Endothelial cell of umbilical vein (primary cell): ENCODE results near the gene SLC30A3. TPM values are rescaled to one million over a fixed set of nuclear protein-coding genes. Genes with fewer than 3 reads are reported as not detected.

Experiments
- BruUV-seq: library from RNA; stranded (reverse); fragments of 400-500 nt; replicated peaks from 2 replicates; lab custom pipeline; 2021; lab: Mats Ljungman, UMichigan
- CTCF ChIA-PET: fragments of 300-600, 350-600 bp; sonication (Branson Sonifier 250); formaldehyde crosslinking; loops from one replicate; lab custom pipeline; 2021; ENCODE audit warnings: antibody characterized with exemption, inconsistent platforms; lab: Charles Lee
- POLR2A ChIA-PET: fragments of 300-600, 350-600 bp; sonication (Branson Sonifier 250); formaldehyde crosslinking; loops from one replicate; lab custom pipeline; 2021; ENCODE audit warnings: antibody characterized with exemption, inconsistent platforms; lab: Charles Lee
- DNase-seq: peaks from one replicate; pipeline ENCODE4 v3.0.0-alpha.2; 2011; ENCODE audit warnings: low read depth, low spot score
- FAIRE-seq: peaks from 2 replicates; lab custom pipeline; 2011; peaks lifted over from hg19 to GRCh38; lab: Jason Lieb, UNC
- H2AFZ ChIP-seq: 2 replicates; pipeline ENCODE4 v1.6.0; 2012; ENCODE audit warnings: low read depth, low read length, control low read depth, inconsistent platforms
- H3K27ac ChIP-seq: 2 replicates; pipeline ENCODE4 v1.5.1; 2011; ENCODE audit warnings: low read depth, mild to moderate bottlenecking, control low read depth, low read length, moderate library complexity; ENCODE audit not compliant: insufficient read depth
- H3K27me3 ChIP-seq, 2 experiments: 2 replicates each; pipeline versions ENCODE4 v1.6.0 to v1.6.1; 2011; ENCODE audit warnings: low read length in 2 of 2, mixed read lengths in 1 of 2; ENCODE audit not compliant: control insufficient read depth in 2 of 2, insufficient read depth in 2 of 2
- H3K36me3 ChIP-seq, 2 experiments: 2 replicates in 1 of 2; 3 replicates in 1 of 2; pipeline ENCODE4 v1.5.1; 2011; ENCODE audit warnings: low read length in 2 of 2, mild to moderate bottlenecking in 1 of 2, moderate library complexity in 1 of 2; ENCODE audit not compliant: control insufficient read depth in 2 of 2, insufficient read depth in 2 of 2; ENCODE audit errors: extremely low read depth in 1 of 2
- H3K4me1 ChIP-seq: 3 replicates; pipeline ENCODE4 v1.5.1; 2011; ENCODE audit warnings: mild to moderate bottlenecking, low read length; ENCODE audit not compliant: control insufficient read depth, insufficient read depth; ENCODE audit errors: extremely low read depth
- H3K4me2 ChIP-seq: 2 replicates; pipeline ENCODE4 v1.6.1; 2011; ENCODE audit warnings: low read length, control low read depth, mixed read lengths; ENCODE audit not compliant: insufficient read depth
- H3K4me3 ChIP-seq, 3 experiments: fragments of 200-600 bp in 1 of 3; sonication (generic), shearing (Covaris generic) in 1 of 3; replicated peaks in 1 of 3; 2 replicates each; pipeline ENCODE4 v1.5.1; 2011 to 2016; ENCODE audit warnings: control low read depth in 3 of 3, low read length in 3 of 3, mild to moderate bottlenecking in 2 of 3, inconsistent platforms in 1 of 3, low read depth in 1 of 3, moderate library complexity in 1 of 3; ENCODE audit not compliant: insufficient read depth in 1 of 3
- H3K79me2 ChIP-seq: 2 replicates; pipeline ENCODE4 v1.6.0; 2012; ENCODE audit warnings: low read length, inconsistent platforms; ENCODE audit not compliant: control insufficient read depth, insufficient read depth
- H3K9ac ChIP-seq: replicated peaks from 2 replicates; pipeline ENCODE3; 2011; ENCODE audit warnings: low read length, control low read depth; ENCODE audit not compliant: insufficient read depth; ENCODE audit errors: extremely low read depth
- H3K9me1 ChIP-seq: replicated peaks from 3 replicates; pipeline ENCODE4 v1.6.0; 2011; ENCODE audit warnings: mild to moderate bottlenecking, low read length; ENCODE audit not compliant: control insufficient read depth, insufficient read depth; ENCODE audit errors: extremely low read depth
- H3K9me3 ChIP-seq: replicated peaks from 2 replicates; pipeline ENCODE4 v1.5.1; 2012; ENCODE audit warnings: low read length, inconsistent platforms; ENCODE audit not compliant: control insufficient read depth, insufficient read depth
- H4K20me1 ChIP-seq: replicated peaks from 2 replicates; pipeline ENCODE3; 2011; ENCODE audit warnings: mild to moderate bottlenecking, low read length; ENCODE audit not compliant: control insufficient read depth, insufficient read depth; ENCODE audit errors: extremely low read depth
- CTCF ChIP-seq, 2 donors: IDR thresholded peaks; 1 replicate in 1 of 2; 2 replicates in 1 of 2; pipeline ENCODE4 v1.5.1; 2011; ENCODE audit warnings: low read length in 2 of 2, mild to moderate bottlenecking in 2 of 2, moderate library complexity in 2 of 2, control low read depth in 1 of 2, inconsistent platforms in 1 of 2, low read depth in 1 of 2; ENCODE audit not compliant: insufficient read depth in 1 of 2; ENCODE audit errors: extremely low read depth in 1 of 2
- FOS ChIP-seq: IDR thresholded peaks from 2 replicates; pipeline ENCODE4 v1.6.1; 2011; ENCODE audit warnings: mild to moderate bottlenecking, low read length, moderate library complexity, borderline replicate concordance; ENCODE audit not compliant: insufficient read depth
- JUN ChIP-seq: IDR thresholded peaks from 2 replicates; pipeline ENCODE4 v1.6.1; 2011; ENCODE audit warnings: borderline replicate concordance, low read depth; ENCODE audit not compliant: insufficient read length, insufficient read depth
- MAX ChIP-seq: IDR thresholded peaks from 2 replicates; pipeline ENCODE4 v1.6.1; 2011; ENCODE audit not compliant: insufficient read depth, insufficient read length
- MYC ChIP-seq: IDR thresholded peaks from one replicate; pipeline ENCODE4 v1.6.1; 2011; ENCODE audit warnings: mild to moderate bottlenecking, low read depth, low read length
- POLR2A ChIP-seq: IDR thresholded peaks from 2 replicates; pipeline ENCODE4 v1.6.1; 2012; ENCODE audit warnings: low read depth, mild to moderate bottlenecking, control low read depth, low read length
- POLR2AphosphoS5 ChIP-seq: IDR thresholded peaks from 2 replicates; pipeline ENCODE4 v1.6.1; 2012; ENCODE audit warnings: low read depth, mild to moderate bottlenecking, control low read depth, low read length, moderate library complexity; ENCODE audit not compliant: insufficient read depth
- dilution Hi-C: fragments of 300-500 bp; cut with MboI; formaldehyde crosslinking; loops from one replicate; pipeline ENCODE4 v1.15.0; 2019; ENCODE audit warnings: low sequenced_read_pairs; ENCODE audit not compliant: extremely low pct_ligation_motif_present
- intact Hi-C: fragments of 100-400 bp; cut with micrococcal nuclease; formaldehyde crosslinking; loops from one replicate; pipeline ENCODE4 v1.10.0; 2022
- polyA plus RNA-seq, 4 experiments: library from polyadenylated mRNA; depleted of rRNA in 3 of 4; stranded (reverse) in 3 of 4; unstranded in 1 of 4; fragments of >200 nt; gene quantifications; 2 replicates each; pipeline versions ENCODE4 v1.2.1 to v1.2.3, GENCODE V29; 2011 to 2012; ENCODE audit warnings: missing spikeins in 1 of 4
- total RNA-seq: library from RNA; stranded (reverse); gene quantifications from 2 replicates; pipeline ENCODE4 v1.2.3, GENCODE V29; 2021

The SLC30A3 gene
- total and polyA plus RNA-seq, 2 donors (not counting 3 experiments of a cell fraction or from before 2014, with no cell fraction given) = 16.7 to 63.9 TPM

DNA sequence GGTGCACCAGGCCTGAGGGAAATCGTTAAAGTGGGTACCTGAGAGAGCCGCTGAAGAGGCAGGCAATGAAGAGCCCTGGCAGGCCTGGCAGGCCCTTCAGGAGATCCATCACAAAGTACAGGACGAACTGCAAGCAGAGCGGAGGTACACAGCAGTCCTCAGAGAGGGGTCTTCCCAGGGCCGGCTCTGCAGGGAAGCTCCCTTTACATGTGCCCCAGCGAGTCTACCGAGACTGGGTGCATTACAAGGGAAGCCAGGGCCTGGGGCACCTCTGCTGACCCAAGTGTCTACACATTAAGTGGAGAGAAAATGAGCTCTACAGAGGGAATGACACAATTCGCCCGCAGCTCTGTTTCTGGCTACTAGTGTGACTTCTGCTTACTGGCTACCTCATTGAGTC, 59.1 kb downstream of the SLC30A3 start:
- H3K9me3 ChIP-seq = no peaks in the 10 kb centered on the region
- no peak for DNase-seq
- TF ChIP-seq CTCF (IDR thresholded peaks at IDR 0.05; ENCODE audit: extremely low read depth in 1 of 2, insufficient read depth in 1 of 2, low read depth in 1 of 2, low read length in 2 of 2) = no peak
- no peak for TF ChIP-seq POLR2AphosphoS5
- TF ChIP-seq JUN = no peak
- TF ChIP-seq MAX = no peak
- no peak for TF ChIP-seq POLR2A
- TF ChIP-seq FOS = no peak
- no peak for TF ChIP-seq MYC
- H2AFZ ChIP-seq = no peak overlapping the region
- no peaks in the 10 kb centered on the region for H4K20me1 ChIP-seq
- intact Hi-C loops = no loop called here
- H3K27ac ChIP-seq = no peak overlapping the region
- H3K27me3 ChIP-seq = no peaks in the 10 kb centered on the region
- no peaks in the 10 kb centered on the region for H3K4me1 ChIP-seq
- no TSS peak for BruUV-seq
- no peaks in the 10 kb centered on the region for H3K9me1 ChIP-seq
- no peak overlapping the region for H3K9ac ChIP-seq
- dilution Hi-C loops = no loop called here
- no peak overlapping the region for H3K4me2 ChIP-seq
- CTCF ChIA-PET = interaction anchor here (1.7 to 2.0 kb wide), 2 partner anchors 12 to 34 kb away, joined by 5 to 8 read pairs; no protein-coding TSS in a partner anchor
- H3K4me3 ChIP-seq = no peak overlapping the region
- no peak for FAIRE-seq
- POLR2A ChIA-PET = no interaction called here
- peaks cover 5% of the 10 kb centered on the region for H3K79me2 ChIP-seq
- peaks cover 32 to 58% of the 10 kb centered on the region in 2 experiments for H3K36me3 ChIP-seq

Other genes with a start within 250 kb of the SLC30A3 start
- 107 and 109 TPM in 2 replicates for gene TMEM214, start 230.1 kb downstream of the SLC30A3 start, total RNA-seq
- 163 and 187 TPM in 2 replicates for gene TMEM214, start 230.1 kb downstream of the SLC30A3 start, polyA plus RNA-seq
- 27.5 and 28.2 TPM in 2 replicates for gene AGBL5, start 211.4 kb downstream of the SLC30A3 start, total RNA-seq
- gene AGBL5, start 211.4 kb downstream of the SLC30A3 start, polyA plus RNA-seq = 40.4 and 41.9 TPM in 2 replicates
- 415 TPM in 2 replicates for gene OST4, start 191.4 kb downstream of the SLC30A3 start, total RNA-seq
- 1,189 and 2,226 TPM in 2 replicates for gene OST4, start 191.4 kb downstream of the SLC30A3 start, polyA plus RNA-seq
- gene EMILIN1, start 184.4 kb downstream of the SLC30A3 start, total RNA-seq = 4.1 and 16.6 TPM in 2 replicates
- 11.7 and 15.5 TPM in 2 replicates for gene EMILIN1, start 184.4 kb downstream of the SLC30A3 start, polyA plus RNA-seq
- gene KHK, start 176.3 kb downstream of the SLC30A3 start, total RNA-seq = 3.7 and 4.4 TPM in 2 replicates
- 2.4 and 2.9 TPM in 2 replicates for gene KHK, start 176.3 kb downstream of the SLC30A3 start, polyA plus RNA-seq
- 4.0 and 5.8 TPM in 2 replicates for gene CGREF1, start 143.9 kb downstream of the SLC30A3 start, total RNA-seq
- 2.7 and 2.9 TPM in 2 replicates for gene CGREF1, start 143.9 kb downstream of the SLC30A3 start, polyA plus RNA-seq
- not detected in 2 replicates for gene ABHD1, start 139.2 kb downstream of the SLC30A3 start, total RNA-seq
- 0.07 and 0.41 TPM in 2 replicates for gene ABHD1, start 139.2 kb downstream of the SLC30A3 start, polyA plus RNA-seq
- 45.6 and 47.2 TPM in 2 replicates for gene PREB, start 128.4 kb downstream of the SLC30A3 start, total RNA-seq
- gene PREB, start 128.4 kb downstream of the SLC30A3 start, polyA plus RNA-seq = 73.3 and 73.4 TPM in 2 replicates
- not detected in 2 replicates for gene PRR30, start 123.6 kb downstream of the SLC30A3 start, total RNA-seq
- not detected in 2 replicates for gene PRR30, start 123.6 kb downstream of the SLC30A3 start, polyA plus RNA-seq
- gene TCF23, start 114.0 kb downstream of the SLC30A3 start, total RNA-seq = not detected in 2 replicates
- gene TCF23, start 114.0 kb downstream of the SLC30A3 start, polyA plus RNA-seq = not detected in 2 replicates
- 84.3 and 86.6 TPM in 2 replicates for gene ATRAID, start 51.0 kb downstream of the SLC30A3 start, total RNA-seq
- gene ATRAID, start 51.0 kb downstream of the SLC30A3 start, polyA plus RNA-seq = 280 and 283 TPM in 2 replicates
- gene SLC5A6, start 50.8 kb downstream of the SLC30A3 start, total RNA-seq = 42.7 and 52.0 TPM in 2 replicates
- 76.8 and 92.5 TPM in 2 replicates for gene SLC5A6, start 50.8 kb downstream of the SLC30A3 start, polyA plus RNA-seq
- gene CAD, start 45.7 kb downstream of the SLC30A3 start, total RNA-seq = 81.0 and 91.4 TPM in 2 replicates
- 60.3 and 66.5 TPM in 2 replicates for gene CAD, start 45.7 kb downstream of the SLC30A3 start, polyA plus RNA-seq
- 0.16 and 0.77 TPM in 2 replicates for gene DNAJC5G, start 12.4 kb upstream of the SLC30A3 start, total RNA-seq
- 1.4 and 1.7 TPM in 2 replicates for gene DNAJC5G, start 12.4 kb upstream of the SLC30A3 start, polyA plus RNA-seq
- 0.42 and 0.51 TPM in 2 replicates for gene TRIM54, start 19.4 kb upstream of the SLC30A3 start, total RNA-seq
- gene TRIM54, start 19.4 kb upstream of the SLC30A3 start, polyA plus RNA-seq = 1.6 and 1.7 TPM in 2 replicates
- 0.75 TPM in 1 of 2 replicates, not detected in the other for gene UCN, start 45.4 kb upstream of the SLC30A3 start, total RNA-seq
- gene UCN, start 45.4 kb upstream of the SLC30A3 start, polyA plus RNA-seq = 1.2 and 1.6 TPM in 2 replicates
- 66.5 and 74.7 TPM in 2 replicates for gene MPV17, start 60.0 kb upstream of the SLC30A3 start, total RNA-seq
- gene MPV17, start 60.0 kb upstream of the SLC30A3 start, polyA plus RNA-seq = 260 and 267 TPM in 2 replicates
- 57.4 and 63.2 TPM in 2 replicates for gene GTF3C2, start 93.7 kb upstream of the SLC30A3 start, total RNA-seq
- 59.7 and 68.3 TPM in 2 replicates for gene GTF3C2, start 93.7 kb upstream of the SLC30A3 start, polyA plus RNA-seq
- gene EIF2B4, start 107.3 kb upstream of the SLC30A3 start, total RNA-seq = 43.7 and 48.9 TPM in 2 replicates
- gene EIF2B4, start 107.3 kb upstream of the SLC30A3 start, polyA plus RNA-seq = 63.2 and 66.5 TPM in 2 replicates
- 86.5 and 103 TPM in 2 replicates for gene SNX17, start 107.6 kb upstream of the SLC30A3 start, total RNA-seq
- gene SNX17, start 107.6 kb upstream of the SLC30A3 start, polyA plus RNA-seq = 127 and 130 TPM in 2 replicates
- gene ZNF513, start 117.7 kb upstream of the SLC30A3 start, total RNA-seq = 19.0 and 20.7 TPM in 2 replicates
- 30.6 and 43.2 TPM in 2 replicates for gene ZNF513, start 117.7 kb upstream of the SLC30A3 start, polyA plus RNA-seq
- gene PPM1G, start 146.5 kb upstream of the SLC30A3 start, total RNA-seq = 131 and 135 TPM in 2 replicates
- gene PPM1G, start 146.5 kb upstream of the SLC30A3 start, polyA plus RNA-seq = 38.3 and 48.1 TPM in 2 replicates
- gene NRBP1, start 165.6 kb upstream of the SLC30A3 start, total RNA-seq = 118 and 130 TPM in 2 replicates
- gene NRBP1, start 165.6 kb upstream of the SLC30A3 start, polyA plus RNA-seq = 169 and 190 TPM in 2 replicates
- gene KRTCAP3, start 179.3 kb upstream of the SLC30A3 start, total RNA-seq = 4.0 and 4.6 TPM in 2 replicates
- 2.1 and 2.2 TPM in 2 replicates for gene KRTCAP3, start 179.3 kb upstream of the SLC30A3 start, polyA plus RNA-seq
- gene IFT172, start 226.7 kb upstream of the SLC30A3 start, total RNA-seq = 34.1 and 35.6 TPM in 2 replicates
- gene IFT172, start 226.7 kb upstream of the SLC30A3 start, polyA plus RNA-seq = 25.8 and 29.4 TPM in 2 replicates
- 15.5 and 20.0 TPM in 2 replicates for gene FNDC4, start 232.2 kb upstream of the SLC30A3 start, total RNA-seq
- 19.0 and 22.3 TPM in 2 replicates for gene FNDC4, start 232.2 kb upstream of the SLC30A3 start, polyA plus RNA-seq
- 0.27 and 1.2 TPM in 2 replicates for gene GCKR, start 233.8 kb upstream of the SLC30A3 start, total RNA-seq
- 0.33 and 0.52 TPM in 2 replicates for gene GCKR, start 233.8 kb upstream of the SLC30A3 start, polyA plus RNA-seq